ENCODE data around the gene CD74. TPM values are rescaled to one million over a fixed set of nuclear protein-coding genes. Genes with fewer than 3 reads are reported as not detected.
A peak's percentile ranks its signal among the peaks of the same experiment; 100 is the strongest.

CD74 gene
- total RNA-seq, 1 donor: 2,842 TPM

- DNase-seq (ENCODE audit: low read depth in 2 of 3, low spot score in 2 of 3): peak in 2 of 3 donors; percentile 66 to 79
Measured at GRCh38 chr5:150398722-150399523, 13.8 kb downstream of the CD74 start.

DNA sequence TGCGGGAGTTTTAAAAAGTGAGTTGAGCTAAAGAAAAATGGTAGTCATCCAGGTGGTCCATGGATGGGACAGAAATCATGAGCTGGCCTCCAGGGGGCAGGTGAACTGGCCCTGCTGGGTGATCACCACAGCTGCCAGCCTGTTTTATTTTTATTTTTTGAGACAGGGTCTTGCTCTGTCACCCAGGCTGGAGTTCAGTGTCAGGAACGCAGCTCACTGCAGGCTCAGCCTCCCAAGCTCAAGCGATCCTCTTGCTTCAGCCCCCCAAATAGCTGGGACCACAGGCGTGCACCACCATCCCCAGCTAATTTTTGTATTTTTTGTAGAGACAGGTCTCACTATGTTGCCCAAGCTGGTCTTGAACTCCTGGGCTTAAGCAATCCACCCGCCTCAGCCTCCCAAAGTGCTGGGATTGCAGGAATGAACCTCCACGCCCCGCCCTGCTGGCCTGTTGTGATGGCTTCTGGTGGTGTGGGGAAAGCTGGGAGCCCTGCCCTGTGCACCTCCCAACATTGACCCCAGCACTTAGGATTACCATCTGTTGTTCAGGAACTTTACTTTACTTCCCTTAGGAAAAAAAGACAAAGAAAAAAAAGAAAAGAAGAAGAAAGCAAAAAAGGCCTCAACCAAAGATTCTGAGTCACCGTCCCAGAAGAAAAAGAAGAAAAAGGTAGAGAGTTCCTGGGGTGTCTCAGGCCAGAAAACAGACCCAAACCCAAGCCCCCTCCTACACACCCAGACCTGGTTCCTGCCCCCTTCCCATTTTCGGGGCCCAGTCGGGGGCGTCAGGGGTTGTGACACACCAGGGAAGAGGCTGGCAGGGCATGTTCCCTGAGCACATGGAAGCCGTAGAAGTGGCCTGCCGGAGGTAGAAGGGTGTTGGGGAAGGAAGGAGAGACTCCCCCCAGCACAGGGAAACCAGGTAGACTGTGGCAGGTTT is 14.7 kb downstream of the CD74 start:
- DNase-seq (ENCODE audit: low read depth in 2 of 3, low spot score in 2 of 3): peak in 1 of 3 donors; percentile 50

- peak in 1 of 3 donors; percentile 31 for DNase-seq (ENCODE audit: low read depth in 2 of 3, low spot score in 2 of 3)
Measured at GRCh38 chr5:150397146-150397781, 15.4 kb downstream of the CD74 start.

DNA sequence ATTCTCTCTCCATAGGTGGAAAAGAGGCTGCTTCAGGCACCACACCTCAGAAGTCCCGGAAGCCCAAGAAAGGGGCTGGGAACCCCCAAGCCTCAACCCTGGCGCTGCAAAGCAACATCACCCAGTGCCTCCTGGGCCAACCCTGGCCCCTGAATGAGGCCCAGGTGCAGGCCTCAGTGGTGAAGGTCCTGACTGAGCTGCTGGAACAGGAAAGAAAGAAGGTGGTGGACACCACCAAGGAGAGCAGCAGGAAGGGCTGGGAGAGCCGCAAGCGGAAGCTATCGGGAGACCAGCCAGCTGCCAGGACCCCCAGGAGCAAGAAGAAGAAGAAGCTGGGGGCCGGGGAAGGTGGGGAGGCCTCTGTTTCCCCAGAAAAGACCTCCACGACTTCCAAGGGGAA is 16.4 kb downstream of the CD74 start:
- no peak for DNase-seq (ENCODE audit: low read depth in 2 of 3, low spot score in 2 of 3)

- DNase-seq (ENCODE audit: low read depth in 2 of 3, low spot score in 2 of 3): no peak
Measured at GRCh38 chr5:150395688-150395975, 17.1 kb downstream of the CD74 start.

DNA sequence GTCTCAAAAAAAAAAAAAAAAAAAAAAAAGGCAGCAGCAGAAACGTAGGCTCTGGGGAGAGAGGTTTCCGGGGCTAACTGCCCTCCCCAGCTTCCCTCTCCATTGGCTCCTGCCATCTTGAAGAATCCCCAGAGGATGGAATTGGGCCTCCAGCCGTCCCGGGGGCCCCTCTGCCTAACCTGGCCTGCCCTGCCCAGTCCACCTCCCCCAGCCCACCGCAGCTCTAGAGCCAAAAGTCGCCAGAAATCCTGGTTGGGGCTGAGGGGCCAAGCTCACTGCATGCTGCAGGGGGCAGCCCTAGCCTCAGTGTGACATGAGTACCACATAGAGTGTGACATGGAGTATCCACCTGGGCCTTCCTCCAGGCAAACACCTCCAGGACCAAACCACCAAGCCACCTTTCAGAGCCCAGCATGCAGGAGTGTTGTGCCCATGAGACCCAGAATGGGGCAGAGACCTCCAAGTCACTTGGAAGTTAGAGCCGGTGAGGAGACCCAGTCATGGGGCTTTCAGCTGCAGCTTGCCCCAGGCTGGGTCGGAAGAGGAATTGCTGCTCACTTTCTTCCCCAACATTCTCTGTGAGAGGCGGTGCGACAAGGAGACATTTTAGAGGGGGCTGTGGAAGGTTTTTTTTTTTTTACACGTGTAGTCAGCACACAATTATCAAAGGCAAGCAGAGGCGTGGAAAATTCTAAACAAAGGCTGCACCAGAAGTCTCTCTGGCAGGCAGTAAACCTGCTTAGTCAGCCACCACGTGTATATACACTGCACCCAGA is 17.6 kb downstream of the CD74 start:
- no peak for DNase-seq (ENCODE audit: low read depth in 2 of 3, low spot score in 2 of 3)

GRCh38 chr5:150394131-150394530 is 18.6 kb downstream of the CD74 start:
- DNase-seq (ENCODE audit: low read depth in 2 of 3, low spot score in 2 of 3): peak in 1 of 3 donors; percentile 22

GRCh38 chr5:150393096-150393645 is 19.5 kb downstream of the CD74 start:
- DNase-seq (ENCODE audit: low read depth in 2 of 3, low spot score in 2 of 3): no peak

GRCh38 chr5:150392680-150393079 is 20.0 kb downstream of the CD74 start:
- DNase-seq (ENCODE audit: low read depth in 2 of 3, low spot score in 2 of 3): no peak

- DNase-seq (ENCODE audit: low read depth in 2 of 3, low spot score in 2 of 3): no peak
Measured at GRCh38 chr5:150391986-150392385, 20.7 kb downstream of the CD74 start.

DNA sequence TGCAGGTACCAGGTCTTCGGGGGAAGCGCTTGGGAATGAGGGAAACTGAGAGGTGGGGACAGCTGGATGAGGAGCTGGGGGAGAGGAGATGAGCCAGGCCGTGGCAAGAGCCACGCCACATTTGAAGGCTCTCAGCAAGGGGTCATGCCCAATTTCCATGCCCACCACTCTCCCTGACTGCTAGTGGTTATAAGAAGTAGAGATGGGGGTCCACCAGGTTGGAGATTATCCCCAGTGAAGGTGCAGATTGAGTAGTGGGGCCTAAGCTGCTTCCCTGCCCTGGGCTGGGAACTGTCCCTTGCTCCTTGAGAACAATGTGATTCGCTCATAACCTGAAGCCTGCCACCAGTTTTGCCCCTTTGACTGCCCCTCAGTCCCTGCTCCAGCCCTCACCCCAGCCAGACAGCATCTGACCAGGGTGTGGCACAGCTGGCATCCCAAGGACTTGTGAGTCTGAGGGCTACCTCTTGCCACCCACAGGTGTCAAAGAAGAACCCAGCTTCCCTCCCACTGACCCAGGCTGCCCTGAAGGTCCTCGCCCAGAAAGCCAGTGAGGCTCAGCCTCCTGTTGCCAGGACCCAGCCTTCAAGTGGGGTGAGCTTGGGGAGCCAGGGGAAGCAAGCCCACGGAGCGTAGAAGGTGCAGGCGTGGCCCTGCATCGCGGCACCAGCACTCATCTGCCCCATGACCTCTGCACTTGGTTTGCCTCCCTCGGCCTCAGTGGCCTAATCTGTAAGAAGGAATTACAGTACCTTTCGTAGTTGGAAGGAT is 21.5 kb downstream of the CD74 start:
- no peak for DNase-seq (ENCODE audit: low read depth in 2 of 3, low spot score in 2 of 3)

- no peak for DNase-seq (ENCODE audit: low read depth in 2 of 3, low spot score in 2 of 3)
Measured at GRCh38 chr5:150389531-150390266, 23.0 kb downstream of the CD74 start.

- DNase-seq (ENCODE audit: low read depth in 2 of 3, low spot score in 2 of 3): no peak
Measured at GRCh38 chr5:150386024-150386855, 26.5 kb downstream of the CD74 start.

DNA sequence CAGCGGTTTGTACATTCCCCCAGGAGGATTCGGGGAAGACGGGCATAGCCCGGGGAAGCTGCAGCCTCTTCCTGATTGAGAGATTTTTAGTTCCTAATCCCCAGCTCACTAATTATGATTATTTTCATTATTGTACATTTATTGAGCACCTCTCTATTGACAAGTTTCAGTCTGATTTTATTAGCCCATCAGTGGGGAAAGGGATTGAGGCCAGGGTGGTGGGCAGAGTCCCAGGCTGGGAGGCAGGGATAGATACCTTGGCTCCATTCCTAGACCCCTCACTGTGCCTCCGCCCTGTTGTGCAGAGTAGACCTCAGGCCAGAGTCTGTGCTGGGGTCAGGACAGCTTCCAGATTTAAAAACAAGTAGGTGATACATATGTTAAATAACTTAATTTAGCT is 28.0 kb downstream of the CD74 start:
- no peak for DNase-seq (ENCODE audit: low read depth in 2 of 3, low spot score in 2 of 3)

DNA sequence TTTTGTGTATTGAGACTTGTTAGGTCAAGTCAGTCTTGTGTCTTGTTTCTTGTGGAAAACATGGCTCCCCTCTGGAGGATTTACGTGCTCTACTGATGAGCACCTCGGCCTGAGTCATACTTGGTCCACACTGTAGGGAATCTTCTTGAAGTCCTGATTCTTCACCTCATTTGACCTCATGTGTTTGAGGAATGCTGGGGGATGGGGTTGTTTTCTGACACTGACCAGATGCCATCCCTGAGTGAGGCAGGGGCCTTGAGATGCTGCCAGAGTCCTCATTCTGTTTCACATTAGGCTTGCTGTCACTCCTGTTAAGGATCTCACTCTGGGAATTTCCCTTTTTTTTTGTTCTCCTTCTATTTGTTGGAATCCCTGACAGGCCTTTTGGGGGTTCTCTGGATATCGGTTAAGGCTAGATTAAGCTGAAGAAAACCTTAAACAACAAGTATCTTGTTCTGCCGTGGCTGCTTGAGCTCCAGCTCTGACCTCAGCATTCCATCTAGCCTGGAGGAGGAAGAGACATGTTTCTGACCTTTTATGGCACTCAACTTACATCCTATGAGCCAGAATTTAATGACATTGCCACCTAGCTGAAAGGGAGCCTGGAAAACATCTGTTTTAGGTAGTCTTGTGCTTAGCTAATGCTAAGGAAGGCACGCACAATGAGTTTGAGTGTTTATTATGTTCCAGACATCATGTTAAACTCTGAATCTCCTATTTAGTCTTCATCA is 34.6 kb downstream of the CD74 start:
- no peak for DNase-seq (ENCODE audit: low read depth in 2 of 3, low spot score in 2 of 3)

GRCh38 chr5:150376799-150377771 is 35.6 kb downstream of the CD74 start:
- DNase-seq (ENCODE audit: low read depth in 2 of 3, low spot score in 2 of 3): no peak

Data from hematopoietic multipotent progenitor cell (in vitro differentiated cells).